ENCODE results near the gene MMD2.
A peak's percentile ranks its signal among the peaks of the same experiment; 100 is the strongest.

The MMD2 gene

GRCh38 chr7:4957847-4958476 is 1.0 kb downstream of the MMD2 start:
- peak; percentile 58 for DNase-seq

GRCh38 chr7:4951903-4952636 is 6.9 kb downstream of the MMD2 start:
- DNase-seq: no peak

- no peak for DNase-seq
Measured at GRCh38 chr7:4951304-4951703, 7.7 kb downstream of the MMD2 start.

GRCh38 chr7:4948402-4948801 is 10.6 kb downstream of the MMD2 start:
- DNase-seq: no peak

- DNase-seq: no peak
Measured at GRCh38 chr7:4945949-4946348, 13.0 kb downstream of the MMD2 start.

- DNase-seq: no peak
Measured at GRCh38 chr7:4944939-4945338, 14.0 kb downstream of the MMD2 start.

GRCh38 chr7:4943297-4943696 is 15.7 kb downstream of the MMD2 start:
- DNase-seq: no peak

GRCh38 chr7:4939971-4940728 is 18.8 kb downstream of the MMD2 start:
- DNase-seq: no peak

GRCh38 chr7:4937411-4937810 is 21.6 kb downstream of the MMD2 start:
- no peak for DNase-seq

- DNase-seq: no peak
Measured at GRCh38 chr7:4934419-4935025, 24.5 kb downstream of the MMD2 start.

GRCh38 chr7:4931943-4932342 is 27.0 kb downstream of the MMD2 start:
- no peak for DNase-seq

- no peak for DNase-seq
Measured at GRCh38 chr7:4929005-4929404, 30.0 kb downstream of the MMD2 start.

GRCh38 chr7:4928445-4928844 is 30.5 kb downstream of the MMD2 start:
- no peak for DNase-seq

GRCh38 chr7:4919969-4920766 is 38.8 kb downstream of the MMD2 start:
- DNase-seq: no peak

GRCh38 chr7:4916113-4916512 is 42.9 kb downstream of the MMD2 start:
- no peak for DNase-seq

- DNase-seq: no peak
Measured at GRCh38 chr7:4911111-4911828, 47.7 kb downstream of the MMD2 start.

- no peak for DNase-seq
Measured at GRCh38 chr7:4906682-4907081, 52.3 kb downstream of the MMD2 start.

GRCh38 chr7:4905171-4905570 is 53.8 kb downstream of the MMD2 start:
- DNase-seq: no peak

GRCh38 chr7:4904346-4904745 is 54.6 kb downstream of the MMD2 start:
- no peak for DNase-seq

- DNase-seq: no peak
Measured at GRCh38 chr7:4895766-4896165, 63.2 kb downstream of the MMD2 start.

GRCh38 chr7:4894482-4894881 is 64.5 kb downstream of the MMD2 start:
- no peak for DNase-seq

GRCh38 chr7:4893929-4894475 is 65.0 kb downstream of the MMD2 start:
- no peak for DNase-seq
